OCI-LY3 (cell line): ENCODE data around the gene PAM16.

Experiments
- H2AFZ ChIP-seq: fragments of 200-600, 300-600 bp; shearing (Covaris generic); 2 replicates; pipeline ENCODE4 v1.6.0; 2014; ENCODE audit warnings: antibody characterized with exemption, low read depth, low read length
- H3K27ac ChIP-seq: fragments of 200-600, 300-600 bp; sonication (generic); 2 replicates; pipeline ENCODE4 v1.5.1; 2014; ENCODE audit warnings: mild to moderate bottlenecking, low read length, moderate library complexity, mixed read lengths
- H3K27me3 ChIP-seq: fragments of 200-600, 300-600 bp; sonication (generic); 2 replicates; pipeline ENCODE4 v1.6.1; 2014; ENCODE audit warnings: low read depth, low read length, mixed read lengths
- H3K36me3 ChIP-seq: fragments of 200-600, 300-600 bp; sonication (generic); replicated peaks from 2 replicates; pipeline ENCODE3; 2014; ENCODE audit warnings: low read depth, low read length, mixed read lengths
- H3K4me1 ChIP-seq: fragments of 300-600, 200-600 bp; sonication (generic); 2 replicates; pipeline ENCODE4 v1.6.1; 2014; ENCODE audit warnings: low read length, mixed read lengths
- H3K4me2 ChIP-seq: fragments of 200-600, 300-600 bp; sonication (generic); 2 replicates; pipeline ENCODE4 v1.6.1; 2014; ENCODE audit warnings: low read length, mixed read lengths
- H3K4me3 ChIP-seq: fragments of 300-600, 200-600 bp; sonication (generic); 2 replicates; pipeline ENCODE4 v1.5.1; 2014; ENCODE audit warnings: antibody characterized with exemption, mild to moderate bottlenecking, low read length, moderate library complexity
- H3K79me2 ChIP-seq: fragments of 300-600, 200-600 bp; shearing (Covaris generic); 2 replicates; pipeline ENCODE4 v1.6.1; 2014; ENCODE audit warnings: mild to moderate bottlenecking, low read length, mixed read lengths
- H3K9ac ChIP-seq: fragments of 300-600, 200-600 bp; shearing (Covaris generic); 2 replicates; pipeline ENCODE4 v1.6.0; 2014; ENCODE audit warnings: mild to moderate bottlenecking, low read length, moderate library complexity
- H3K9me3 ChIP-seq: fragments of 200-600, 300-600 bp; shearing (Covaris generic); 2 replicates; pipeline ENCODE4 v1.6.1; 2014; ENCODE audit warnings: low read length, mixed read lengths; ENCODE audit not compliant: insufficient read depth
- H4K20me1 ChIP-seq: fragments of 200-600, 300-600 bp; sonication (generic); 2 replicates; pipeline ENCODE4 v1.6.1; 2016; ENCODE audit warnings: low read length, mixed read lengths; ENCODE audit not compliant: insufficient read depth
- EZH2phosphoT487 ChIP-seq: fragments of 200-600 bp; shearing (Covaris generic); IDR thresholded peaks from 2 replicates; pipeline ENCODE4 v1.6.1; 2018; ENCODE audit warnings: antibody characterized with exemption, mixed run types, low read depth
- TF ChIP-seq, protein P1 (sequence below): fragments of 200-600, 300-600 bp; sonication (generic); IDR thresholded peaks from 2 replicates; pipeline ENCODE4 v1.5.1; 2014; ENCODE audit warnings: antibody characterized with exemption, low read length, low read depth

Gene PAM16

DNA sequence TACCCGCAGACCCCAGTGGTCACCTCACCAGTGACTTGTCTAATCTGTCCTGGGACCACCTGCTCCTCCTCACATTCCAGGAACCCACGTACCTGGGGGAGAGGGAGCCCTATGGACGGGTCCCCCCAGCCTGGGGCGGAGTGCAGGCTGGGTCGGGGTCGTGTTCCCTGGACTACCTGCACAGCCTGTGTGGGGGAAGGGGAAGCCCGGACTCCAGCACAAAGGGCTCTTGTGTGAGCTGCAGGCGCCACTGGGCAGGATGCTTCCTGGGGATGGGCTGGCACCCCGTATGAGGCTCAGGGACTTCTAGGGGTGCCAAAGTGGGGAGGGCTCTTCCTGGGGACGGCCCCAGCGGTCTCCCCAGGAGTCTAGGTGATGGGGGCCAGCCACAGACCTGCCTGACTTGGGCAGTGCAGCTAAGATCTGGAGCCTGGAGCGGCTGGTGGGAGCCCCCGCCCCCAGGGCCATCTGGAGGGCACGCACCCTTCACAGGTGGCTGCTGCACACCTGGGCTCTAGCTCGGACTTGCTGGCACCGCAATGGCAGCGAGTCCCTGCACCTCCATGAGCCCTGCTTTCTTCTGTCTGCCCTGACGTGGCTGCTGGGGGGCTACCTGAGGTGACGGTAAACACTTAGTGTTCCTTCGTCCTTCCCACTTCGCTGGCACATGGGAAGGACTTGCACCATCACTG is 28.0 kb upstream of the PAM16 start:
- Histone ChIP-seq H3K9ac (no peak overlapping the region), H3K27me3 (no peaks in the 10 kb centered on the region), H2AFZ (no peak overlapping the region), H4K20me1 (no peaks in the 10 kb centered on the region), H3K27ac (no peak overlapping the region), H3K4me3 (no peak overlapping the region), H3K36me3 (no peaks in the 10 kb centered on the region), H3K79me2 (no peaks in the 10 kb centered on the region), H3K4me1 (no peaks in the 10 kb centered on the region), H3K4me2 (no peak overlapping the region), H3K9me3 (no peaks in the 10 kb centered on the region)
- TF ChIP-seq, protein P1, sequence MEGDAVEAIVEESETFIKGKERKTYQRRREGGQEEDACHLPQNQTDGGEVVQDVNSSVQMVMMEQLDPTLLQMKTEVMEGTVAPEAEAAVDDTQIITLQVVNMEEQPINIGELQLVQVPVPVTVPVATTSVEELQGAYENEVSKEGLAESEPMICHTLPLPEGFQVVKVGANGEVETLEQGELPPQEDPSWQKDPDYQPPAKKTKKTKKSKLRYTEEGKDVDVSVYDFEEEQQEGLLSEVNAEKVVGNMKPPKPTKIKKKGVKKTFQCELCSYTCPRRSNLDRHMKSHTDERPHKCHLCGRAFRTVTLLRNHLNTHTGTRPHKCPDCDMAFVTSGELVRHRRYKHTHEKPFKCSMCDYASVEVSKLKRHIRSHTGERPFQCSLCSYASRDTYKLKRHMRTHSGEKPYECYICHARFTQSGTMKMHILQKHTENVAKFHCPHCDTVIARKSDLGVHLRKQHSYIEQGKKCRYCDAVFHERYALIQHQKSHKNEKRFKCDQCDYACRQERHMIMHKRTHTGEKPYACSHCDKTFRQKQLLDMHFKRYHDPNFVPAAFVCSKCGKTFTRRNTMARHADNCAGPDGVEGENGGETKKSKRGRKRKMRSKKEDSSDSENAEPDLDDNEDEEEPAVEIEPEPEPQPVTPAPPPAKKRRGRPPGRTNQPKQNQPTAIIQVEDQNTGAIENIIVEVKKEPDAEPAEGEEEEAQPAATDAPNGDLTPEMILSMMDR, result no peak
- TF ChIP-seq EZH2phosphoT487, result no peak

DNA sequence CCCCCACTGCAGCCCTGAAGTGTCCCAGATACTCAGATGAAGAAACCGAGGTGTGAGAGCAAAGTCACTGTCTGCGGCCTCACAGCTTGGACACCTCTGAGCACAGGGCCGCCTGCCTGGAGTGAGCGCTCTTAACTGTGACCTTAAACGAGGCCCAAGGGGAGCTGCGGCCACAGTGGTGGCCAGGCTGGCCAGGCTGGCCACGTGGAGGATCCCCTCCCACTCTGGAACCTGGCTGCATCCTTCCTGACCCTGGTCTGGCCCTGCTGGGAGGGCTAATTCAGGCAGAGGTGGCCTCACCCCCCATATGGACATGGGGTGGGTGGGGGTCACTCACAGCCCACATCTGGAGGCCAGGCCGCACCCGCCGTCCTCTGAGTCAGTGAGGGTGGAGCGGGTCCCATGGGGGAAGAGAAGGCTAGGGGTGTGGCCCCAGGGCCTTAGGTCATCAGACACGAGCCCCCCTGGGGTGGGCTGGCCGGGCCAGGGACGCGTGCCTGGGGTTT is 27.1 kb upstream of the PAM16 start:
- no peaks in the 10 kb centered on the region for H3K36me3 ChIP-seq
- H3K79me2 ChIP-seq, result no peaks in the 10 kb centered on the region
- H2AFZ ChIP-seq, result no peak overlapping the region
- H4K20me1 ChIP-seq, result no peaks in the 10 kb centered on the region
- no peaks in the 10 kb centered on the region for H3K27me3 ChIP-seq
- no peak overlapping the region for H3K4me3 ChIP-seq
- H3K4me2 ChIP-seq, result no peak overlapping the region
- H3K9me3 ChIP-seq, result no peaks in the 10 kb centered on the region
- no peak overlapping the region for H3K9ac ChIP-seq
- no peak overlapping the region for H3K27ac ChIP-seq
- TF ChIP-seq EZH2phosphoT487, result no peak
- TF ChIP-seq, protein P1, result no peak
- no peaks in the 10 kb centered on the region for H3K4me1 ChIP-seq

DNA sequence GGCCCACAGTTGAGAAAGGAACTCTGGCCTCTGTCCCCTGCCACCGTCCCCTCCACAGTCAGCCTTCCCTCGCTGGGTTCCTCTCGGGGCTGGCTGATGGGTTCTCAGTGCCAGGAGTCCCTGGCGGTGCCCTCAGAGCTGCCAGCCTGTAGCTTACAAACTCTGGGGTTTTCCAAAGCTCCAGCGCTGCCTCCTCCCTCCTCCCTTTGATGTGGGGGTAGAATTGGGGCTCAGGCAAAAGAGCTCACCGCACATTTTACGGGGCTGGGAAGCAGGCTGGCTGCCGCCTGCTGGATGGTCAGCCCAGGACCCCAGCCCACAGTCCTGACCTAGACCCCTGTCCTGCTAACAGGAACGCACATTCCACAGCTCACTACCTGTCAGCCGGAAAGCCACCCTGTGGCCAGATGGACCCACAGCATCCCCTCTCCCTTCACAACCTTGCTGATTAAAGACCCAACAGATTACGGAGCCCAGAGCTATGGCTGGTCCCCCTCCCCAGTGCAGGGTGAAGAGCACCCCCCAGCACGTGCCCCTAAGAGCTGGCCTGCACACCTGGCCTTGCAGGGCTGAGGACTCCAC is 26.5 kb upstream of the PAM16 start:
- H3K4me2 ChIP-seq, result no peak overlapping the region
- TF ChIP-seq, protein P1, result no peak
- TF ChIP-seq EZH2phosphoT487, result no peak
- H3K79me2 ChIP-seq, result no peaks in the 10 kb centered on the region
- no peaks in the 10 kb centered on the region for H3K9me3 ChIP-seq
- H3K4me3 ChIP-seq, result no peak overlapping the region
- H3K27ac ChIP-seq, result no peak overlapping the region
- H3K4me1 ChIP-seq, result no peaks in the 10 kb centered on the region
- H3K27me3 ChIP-seq, result no peaks in the 10 kb centered on the region
- H2AFZ ChIP-seq, result no peak overlapping the region
- H3K9ac ChIP-seq, result no peak overlapping the region
- peaks cover 3% of the 10 kb centered on the region; the same call in 1 of the 2 replicates for H4K20me1 ChIP-seq
- H3K36me3 ChIP-seq, result no peaks in the 10 kb centered on the region

- no peak overlapping the region for H2AFZ ChIP-seq
- no peak overlapping the region for H3K27ac ChIP-seq
- no peaks in the 10 kb centered on the region for H3K9me3 ChIP-seq
- H3K4me3 ChIP-seq, result no peak overlapping the region
- peaks cover 3% of the 10 kb centered on the region; the same call in 1 of the 2 replicates for H4K20me1 ChIP-seq
- H3K27me3 ChIP-seq, result no peaks in the 10 kb centered on the region
- H3K4me1 ChIP-seq, result no peaks in the 10 kb centered on the region
- no peaks in the 10 kb centered on the region for H3K79me2 ChIP-seq
- no peak for TF ChIP-seq EZH2phosphoT487
- TF ChIP-seq, protein P1, result no peak
- H3K9ac ChIP-seq, result no peak overlapping the region
- H3K4me2 ChIP-seq, result no peak overlapping the region
- no peaks in the 10 kb centered on the region for H3K36me3 ChIP-seq
These were observed 25.9 kb upstream of the PAM16 start for GRCh38 chr16:4376893-4377572.
